Measurements from ENCODE around the gene NCKAP5.
A peak's percentile ranks its signal among the peaks of the same experiment; 100 is the strongest.

NCKAP5 gene

DNA sequence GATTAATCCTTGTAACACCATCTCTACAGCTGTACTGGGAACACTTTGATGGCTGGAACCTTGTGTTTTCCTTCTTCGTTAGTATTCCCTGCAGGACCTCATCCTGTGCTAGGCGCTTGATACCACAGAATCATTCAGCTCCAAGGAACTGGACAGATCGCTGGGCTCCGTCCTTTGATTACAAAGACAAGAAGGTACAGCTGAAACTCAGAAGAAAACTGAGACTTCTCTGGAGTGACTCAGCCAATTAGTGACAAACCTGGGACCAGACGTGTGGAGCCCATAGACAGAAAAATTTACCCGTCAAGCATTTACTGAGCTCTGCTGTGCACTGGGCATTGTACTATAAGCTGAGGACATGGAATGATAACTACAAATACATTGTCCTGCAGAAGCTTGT is 67.3 kb downstream of the NCKAP5 start:
- no peak for DNase-seq (ENCODE audit: extremely low spot score)
- CTCF ChIA-PET: interaction anchor here (1.0 to 1.7 kb wide), 4 partner anchors 10 to 13 kb away, joined by 3 to 5 read pairs (median 4); no protein-coding TSS in a partner anchor
- TF ChIP-seq, protein P1, sequence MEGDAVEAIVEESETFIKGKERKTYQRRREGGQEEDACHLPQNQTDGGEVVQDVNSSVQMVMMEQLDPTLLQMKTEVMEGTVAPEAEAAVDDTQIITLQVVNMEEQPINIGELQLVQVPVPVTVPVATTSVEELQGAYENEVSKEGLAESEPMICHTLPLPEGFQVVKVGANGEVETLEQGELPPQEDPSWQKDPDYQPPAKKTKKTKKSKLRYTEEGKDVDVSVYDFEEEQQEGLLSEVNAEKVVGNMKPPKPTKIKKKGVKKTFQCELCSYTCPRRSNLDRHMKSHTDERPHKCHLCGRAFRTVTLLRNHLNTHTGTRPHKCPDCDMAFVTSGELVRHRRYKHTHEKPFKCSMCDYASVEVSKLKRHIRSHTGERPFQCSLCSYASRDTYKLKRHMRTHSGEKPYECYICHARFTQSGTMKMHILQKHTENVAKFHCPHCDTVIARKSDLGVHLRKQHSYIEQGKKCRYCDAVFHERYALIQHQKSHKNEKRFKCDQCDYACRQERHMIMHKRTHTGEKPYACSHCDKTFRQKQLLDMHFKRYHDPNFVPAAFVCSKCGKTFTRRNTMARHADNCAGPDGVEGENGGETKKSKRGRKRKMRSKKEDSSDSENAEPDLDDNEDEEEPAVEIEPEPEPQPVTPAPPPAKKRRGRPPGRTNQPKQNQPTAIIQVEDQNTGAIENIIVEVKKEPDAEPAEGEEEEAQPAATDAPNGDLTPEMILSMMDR (IDR thresholded peaks at IDR 0.05; ENCODE audit: control extremely low read depth, extremely low read depth, low read depth, missing control alignments): no peak
- POLR2A ChIA-PET: no interaction called here

DNA sequence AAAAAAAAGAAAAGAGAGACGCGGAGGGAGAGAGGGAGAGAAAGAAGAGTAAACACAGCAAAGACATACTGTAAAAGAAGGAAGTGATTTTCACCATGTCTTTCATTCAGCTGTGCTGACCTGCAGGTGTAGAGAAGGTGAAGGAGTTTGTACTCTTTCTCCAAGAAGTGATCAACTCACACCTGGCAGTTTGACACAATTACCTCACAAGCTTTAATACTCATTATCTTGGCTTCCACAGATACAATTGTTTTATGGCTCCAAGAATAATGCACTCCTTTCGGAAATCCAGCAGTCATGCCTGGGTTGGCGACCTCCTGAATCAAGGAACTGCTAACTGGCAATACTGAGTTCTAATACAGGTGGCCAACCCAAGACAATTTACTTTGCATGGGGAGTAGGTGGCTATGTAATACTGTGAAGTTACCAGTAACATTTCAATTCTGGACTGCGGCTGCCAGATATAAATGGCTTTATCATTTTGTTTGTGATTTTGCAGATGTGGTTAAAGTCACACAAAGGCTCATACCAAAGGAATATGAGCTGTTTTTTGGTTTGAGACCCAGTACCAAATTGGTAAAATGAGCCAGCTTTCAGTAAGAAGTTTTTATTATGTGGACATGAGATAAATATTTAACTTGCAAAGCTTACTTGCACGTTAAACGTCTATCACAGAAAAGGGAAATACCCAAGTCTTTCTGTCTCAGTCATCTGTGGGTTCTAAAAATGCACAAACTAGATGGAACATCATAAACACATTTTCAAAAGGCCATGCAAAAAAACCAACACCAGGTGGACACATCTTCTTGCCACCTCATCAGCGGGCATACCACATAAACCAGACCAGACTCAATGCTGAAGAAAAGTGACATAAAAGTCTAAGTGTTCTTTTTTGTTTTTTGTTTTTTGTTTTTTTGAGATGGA is 69.3 kb downstream of the NCKAP5 start:
- ChIA-PET CTCF (no interaction called here), POLR2A (no interaction called here)
- DNase-seq (ENCODE audit: extremely low spot score): peak; percentile 29
- TF ChIP-seq, protein P1 (IDR thresholded peaks at IDR 0.05; ENCODE audit: control extremely low read depth, extremely low read depth, low read depth, missing control alignments): no peak

DNA sequence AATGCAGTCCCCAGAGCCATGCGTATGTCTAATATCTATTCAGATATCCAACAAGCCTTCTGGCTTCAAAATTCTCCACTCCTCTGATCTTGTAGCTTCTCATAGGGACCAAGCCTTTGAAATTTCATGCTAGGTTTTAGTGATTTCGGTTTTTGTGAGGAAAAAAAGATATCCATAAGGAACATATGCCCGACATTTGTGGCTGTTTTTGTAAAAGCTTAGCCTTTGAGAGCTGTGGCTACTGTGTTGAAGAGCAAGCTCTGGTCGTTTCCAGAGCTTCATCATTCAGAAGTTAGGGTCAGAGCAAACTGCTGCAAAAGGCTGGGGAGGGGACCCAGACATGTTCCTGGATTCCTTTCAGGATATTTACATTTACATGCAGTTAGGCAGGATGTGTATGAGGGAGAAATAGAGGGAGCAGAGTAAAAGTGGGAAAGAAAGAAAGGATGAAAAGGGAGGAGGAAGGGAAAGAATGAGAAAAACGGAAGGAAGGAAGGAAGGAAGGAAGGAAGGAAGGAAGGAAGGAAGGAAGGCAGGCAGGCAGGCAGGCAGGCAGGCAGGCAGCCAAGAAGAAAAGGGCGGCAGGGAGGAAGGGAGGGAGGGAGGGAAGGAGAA is 70.2 kb downstream of the NCKAP5 start:
- DNase-seq (ENCODE audit: extremely low spot score): no peak
- ChIA-PET CTCF (no interaction called here), POLR2A (no interaction called here)
- TF ChIP-seq, protein P1 (IDR thresholded peaks at IDR 0.05; ENCODE audit: control extremely low read depth, extremely low read depth, low read depth, missing control alignments): no peak

DNA sequence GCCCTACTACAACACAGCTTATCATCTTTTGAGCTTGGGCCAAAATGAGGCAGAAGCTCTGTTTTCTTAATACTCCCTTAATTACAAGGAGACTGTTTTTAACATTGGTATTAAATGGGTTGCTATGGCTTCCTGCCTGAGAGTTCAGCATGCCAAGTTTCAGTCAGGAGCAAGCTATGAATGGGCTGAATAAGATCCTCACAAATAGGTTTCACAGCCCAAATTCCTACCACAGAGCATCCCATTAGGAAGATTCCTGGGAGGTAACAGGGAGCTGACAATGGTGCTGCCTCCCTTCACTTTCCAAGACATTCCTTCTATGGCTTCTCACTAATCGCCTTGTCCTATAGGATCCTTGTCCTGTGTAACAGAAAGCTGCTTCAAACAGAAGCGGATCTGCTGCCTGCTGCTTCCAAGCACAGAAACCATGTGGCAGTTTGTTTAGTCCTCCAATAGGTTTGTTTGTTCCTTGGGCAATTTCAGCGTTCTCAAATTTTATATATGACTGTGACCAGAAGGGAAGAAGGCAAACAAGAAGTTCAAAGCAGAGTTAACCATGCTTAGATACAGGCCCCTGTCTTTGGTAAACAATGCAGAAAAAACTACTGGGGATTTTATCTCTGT is 70.9 kb downstream of the NCKAP5 start:
- TF ChIP-seq, protein P1 (IDR thresholded peaks at IDR 0.05; ENCODE audit: control extremely low read depth, extremely low read depth, low read depth, missing control alignments): no peak
- ChIA-PET CTCF (no interaction called here), POLR2A (no interaction called here)
- DNase-seq (ENCODE audit: extremely low spot score): no peak

DNA sequence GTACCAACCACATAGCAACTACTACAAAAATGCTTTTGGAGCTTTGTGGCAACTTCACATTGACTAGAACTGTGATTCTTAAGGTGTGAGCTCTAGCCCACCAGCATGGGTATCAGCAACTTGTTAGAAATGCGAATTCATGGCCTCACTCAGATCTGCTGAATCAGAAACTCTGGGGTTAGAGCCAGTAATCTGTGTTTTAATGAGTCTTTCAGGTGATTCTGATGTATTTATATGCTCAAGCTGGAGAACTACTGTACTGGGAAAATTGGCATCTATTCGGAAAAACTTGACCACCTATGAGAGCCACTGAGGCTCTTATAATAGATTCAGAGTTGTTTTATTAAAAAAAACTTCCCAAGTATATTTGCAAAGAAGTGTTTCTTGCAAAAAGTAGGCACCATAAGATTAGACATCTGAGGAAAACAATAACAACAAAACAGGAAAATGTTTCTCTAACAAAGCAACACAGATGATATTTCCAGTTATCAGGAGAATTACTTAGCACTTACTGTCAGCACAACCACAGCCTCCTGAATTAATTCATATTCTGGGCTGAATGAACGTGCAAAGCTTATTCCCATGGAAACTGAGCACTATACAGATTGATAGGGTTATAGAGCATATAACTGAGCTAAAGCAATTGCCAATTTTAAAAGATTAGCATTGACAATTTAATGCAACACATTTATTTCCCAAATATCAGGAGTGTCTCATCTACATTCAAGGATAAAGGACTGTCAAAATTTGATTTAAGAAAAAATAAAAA is 71.6 kb downstream of the NCKAP5 start:
- CTCF ChIA-PET: interaction anchor here (1.8 to 3.2 kb wide), 2 partner anchors 7 to 19 kb away, joined by 4 to 12 read pairs; no protein-coding TSS in a partner anchor
- POLR2A ChIA-PET: no interaction called here
- no peak for DNase-seq (ENCODE audit: extremely low spot score)
- TF ChIP-seq, protein P1 (IDR thresholded peaks at IDR 0.05; ENCODE audit: control extremely low read depth, extremely low read depth, low read depth, missing control alignments): no peak

DNA sequence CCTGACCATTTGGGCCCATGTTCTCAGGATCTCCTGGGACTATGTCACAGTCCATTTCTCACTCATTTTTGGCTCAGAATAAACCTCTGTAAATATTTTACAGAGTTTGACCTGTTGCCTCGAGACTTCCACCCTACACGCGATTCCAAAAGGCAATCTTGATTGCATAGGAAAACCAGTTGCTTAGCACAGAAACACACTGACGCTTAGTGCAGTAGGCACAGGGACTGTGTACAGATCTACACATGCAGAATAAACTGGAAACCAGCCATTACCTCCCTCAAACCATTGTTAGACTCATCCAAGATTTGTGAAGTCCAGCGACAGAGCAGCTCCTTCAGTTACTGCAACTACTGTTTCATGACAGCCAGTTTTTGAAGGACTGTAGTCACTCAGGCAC is 73.0 kb downstream of the NCKAP5 start:
- TF ChIP-seq, protein P1 (IDR thresholded peaks at IDR 0.05; ENCODE audit: control extremely low read depth, extremely low read depth, low read depth, missing control alignments): no peak
- ChIA-PET POLR2A (no interaction called here), CTCF (interaction anchor here (1.8 to 3.2 kb wide), 2 partner anchors 9 to 21 kb away, joined by 4 to 12 read pairs; no protein-coding TSS in a partner anchor)
- DNase-seq (ENCODE audit: extremely low spot score): no peak
